PC-3 (cell line): ENCODE measurements around the gene TC2N. TPM values are rescaled to one million over a fixed set of nuclear protein-coding genes. Genes with fewer than 3 reads are reported as not detected.

Source experiments
- ATAC-seq: fragments of 200-7000 bp; cut with Tn5 transposase; 2 replicates; pipeline ENCODE4 v1.9.1; 2020; ENCODE audit warnings: mild to moderate bottlenecking, moderate library complexity
- BruUV-seq: library from RNA; stranded (reverse); fragments of 400-500 nt; replicated peaks from 2 replicates; lab custom pipeline; 2021; lab: Mats Ljungman, UMichigan
- CTCF ChIA-PET: fragments of 300-600 bp; sonication (Branson Sonifier 250); formaldehyde crosslinking; loops from one replicate; lab custom pipeline; 2022; ENCODE audit warnings: antibody characterized with exemption; lab: Charles Lee
- POLR2A ChIA-PET: fragments of 300-600 bp; sonication (Branson Sonifier 250); formaldehyde crosslinking; loops from one replicate; lab custom pipeline; 2022; ENCODE audit warnings: antibody characterized with exemption; ENCODE audit not compliant: unreplicated experiment; lab: Charles Lee
- DNase-seq: peaks from one replicate; pipeline ENCODE4 v3.0.0-alpha.2; 2015
- H2AFZ ChIP-seq: fragments of 300-600 bp; sonication (generic); 2 replicates; pipeline ENCODE4 v1.6.0; 2016; ENCODE audit warnings: antibody characterized with exemption, low read length
- H3F3A ChIP-seq: fragments of 300-600 bp; sonication (generic); one replicate; pipeline ENCODE4 v1.6.0; 2017; ENCODE audit warnings: antibody characterized with exemption, low read length, control low read depth, mild to moderate bottlenecking; ENCODE audit not compliant: unreplicated experiment
- H3K27ac ChIP-seq: fragments of 300-600 bp; sonication (generic); 2 replicates; pipeline ENCODE4 v1.5.1; 2016; ENCODE audit warnings: mild to moderate bottlenecking, low read length
- H3K27me3 ChIP-seq: fragments of 300-600 bp; sonication (generic); 2 replicates; pipeline ENCODE4 v1.6.1; 2016; ENCODE audit warnings: low read length, mixed read lengths
- H3K36me3 ChIP-seq: fragments of 300-600 bp; sonication (generic); 2 replicates; pipeline ENCODE4 v1.6.1; 2016; ENCODE audit warnings: low read depth, mixed run types, low read length, mixed read lengths
- H3K4me1 ChIP-seq: fragments of 300-600 bp; sonication (generic); 2 replicates; pipeline ENCODE4 v1.5.1; 2016; ENCODE audit warnings: low read length; ENCODE audit not compliant: insufficient read depth
- H3K4me2 ChIP-seq: fragments of 300-600 bp; sonication (generic); 2 replicates; pipeline ENCODE4 v1.6.0; 2016; ENCODE audit warnings: low read length
- H3K4me3 ChIP-seq: fragments of 300-600 bp; sonication (generic); 2 replicates; pipeline ENCODE4 v1.5.1; 2016; ENCODE audit warnings: mild to moderate bottlenecking, low read length, mixed read lengths
- H3K79me2 ChIP-seq: fragments of 300-600 bp; sonication (generic); 2 replicates; pipeline ENCODE4 v1.6.1; 2017; ENCODE audit warnings: low read length, mixed read lengths
- H3K9ac ChIP-seq: fragments of 300-600 bp; sonication (generic); 2 replicates; pipeline ENCODE4 v1.6.0; 2016; ENCODE audit warnings: mild to moderate bottlenecking, low read length
- H3K9me2 ChIP-seq: fragments of 300-600 bp; sonication (generic); replicated peaks from 2 replicates; pipeline ENCODE4 v1.6.1; 2016; ENCODE audit warnings: mixed run types, low read length, mixed read lengths
- H3K9me3 ChIP-seq: fragments of 300-600 bp; sonication (generic); 2 replicates; pipeline ENCODE4 v1.6.1; 2016; ENCODE audit warnings: low read length, mixed read lengths
- H4K20me1 ChIP-seq: fragments of 300-600 bp; sonication (generic); 2 replicates; pipeline ENCODE4 v1.6.1; 2016; ENCODE audit warnings: low read length, mixed read lengths
- EZH2 ChIP-seq: fragments of 300-600 bp; sonication (generic); IDR thresholded peaks from one replicate; pipeline ENCODE4 v1.6.1; 2017; ENCODE audit warnings: antibody characterized with exemption, mild to moderate bottlenecking, low read length; ENCODE audit not compliant: unreplicated experiment
- EZH2phosphoT487 ChIP-seq: fragments of 300-600 bp; sonication (generic); IDR thresholded peaks from 2 replicates; pipeline ENCODE4 v1.6.1; 2018; ENCODE audit warnings: mild to moderate bottlenecking, antibody characterized with exemption, low read length, borderline replicate concordance
- intact Hi-C: fragments of 100-400 bp; cut with micrococcal nuclease; formaldehyde crosslinking; loops from 2 replicates; pipeline ENCODE4 v1.9.0; 2023
- total RNA-seq: library from RNA; depleted of rRNA; stranded (reverse); fragments of >200 nt; gene quantifications from 2 replicates; pipeline ENCODE4 v1.2.3, GENCODE V29; 2014
- TF ChIP-seq, protein P1 (sequence below): fragments of 300-600 bp; sonication (generic); conservative IDR thresholded peaks from 2 replicates; pipeline ENCODE4 v1.5.1; 2017; ENCODE audit warnings: antibody characterized with exemption, low read depth, mild to moderate bottlenecking, low read length

Gene TC2N
- total RNA-seq, 1 experiment from 2014 or later = 6.2 TPM

DNA sequence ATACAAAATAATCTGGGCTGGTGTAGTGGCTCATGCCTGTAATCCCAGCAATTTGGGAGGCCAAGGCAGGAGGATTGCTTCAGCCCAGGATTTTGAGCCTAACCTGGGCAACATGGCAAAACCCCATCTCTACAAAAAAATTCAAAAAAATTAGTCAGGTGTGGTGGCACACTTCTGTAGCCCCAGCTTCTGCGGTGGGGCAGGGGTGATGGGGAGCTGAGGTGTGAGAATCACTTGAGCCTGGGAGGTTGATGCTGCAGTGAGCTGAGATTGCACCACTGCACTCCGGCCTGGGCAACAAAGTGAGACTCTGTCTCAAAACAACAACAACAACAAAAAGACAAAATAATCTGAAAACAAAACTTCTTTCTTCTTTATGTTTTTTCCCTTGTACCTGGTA, 66.0 kb downstream of the TC2N start:
- ATAC-seq = no peak
- BruUV-seq = no TSS peak
- Histone ChIP-seq H3F3A (no peaks in the 10 kb centered on the region), H3K27me3 (peaks cover 4% of the 10 kb centered on the region; the same call in 1 of the 2 replicates), H3K9me3 (no peaks in the 10 kb centered on the region), H3K9ac (no peak overlapping the region), H3K4me2 (no peak overlapping the region), H3K4me1 (no peaks in the 10 kb centered on the region), H3K4me3 (no peak overlapping the region), H4K20me1 (no peaks in the 10 kb centered on the region), H3K9me2 (no peaks in the 10 kb centered on the region), H3K36me3 (no peaks in the 10 kb centered on the region), H2AFZ (no peak overlapping the region), H3K27ac (no peak overlapping the region), H3K79me2 (no peaks in the 10 kb centered on the region)
- intact Hi-C loops = no loop called here
- POLR2A ChIA-PET = no interaction called here
- CTCF ChIA-PET = no interaction called here
- no peak for TF ChIP-seq EZH2phosphoT487
- TF ChIP-seq, protein P1, sequence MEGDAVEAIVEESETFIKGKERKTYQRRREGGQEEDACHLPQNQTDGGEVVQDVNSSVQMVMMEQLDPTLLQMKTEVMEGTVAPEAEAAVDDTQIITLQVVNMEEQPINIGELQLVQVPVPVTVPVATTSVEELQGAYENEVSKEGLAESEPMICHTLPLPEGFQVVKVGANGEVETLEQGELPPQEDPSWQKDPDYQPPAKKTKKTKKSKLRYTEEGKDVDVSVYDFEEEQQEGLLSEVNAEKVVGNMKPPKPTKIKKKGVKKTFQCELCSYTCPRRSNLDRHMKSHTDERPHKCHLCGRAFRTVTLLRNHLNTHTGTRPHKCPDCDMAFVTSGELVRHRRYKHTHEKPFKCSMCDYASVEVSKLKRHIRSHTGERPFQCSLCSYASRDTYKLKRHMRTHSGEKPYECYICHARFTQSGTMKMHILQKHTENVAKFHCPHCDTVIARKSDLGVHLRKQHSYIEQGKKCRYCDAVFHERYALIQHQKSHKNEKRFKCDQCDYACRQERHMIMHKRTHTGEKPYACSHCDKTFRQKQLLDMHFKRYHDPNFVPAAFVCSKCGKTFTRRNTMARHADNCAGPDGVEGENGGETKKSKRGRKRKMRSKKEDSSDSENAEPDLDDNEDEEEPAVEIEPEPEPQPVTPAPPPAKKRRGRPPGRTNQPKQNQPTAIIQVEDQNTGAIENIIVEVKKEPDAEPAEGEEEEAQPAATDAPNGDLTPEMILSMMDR = no peak
- no peak for TF ChIP-seq EZH2
- no peak for DNase-seq

DNA sequence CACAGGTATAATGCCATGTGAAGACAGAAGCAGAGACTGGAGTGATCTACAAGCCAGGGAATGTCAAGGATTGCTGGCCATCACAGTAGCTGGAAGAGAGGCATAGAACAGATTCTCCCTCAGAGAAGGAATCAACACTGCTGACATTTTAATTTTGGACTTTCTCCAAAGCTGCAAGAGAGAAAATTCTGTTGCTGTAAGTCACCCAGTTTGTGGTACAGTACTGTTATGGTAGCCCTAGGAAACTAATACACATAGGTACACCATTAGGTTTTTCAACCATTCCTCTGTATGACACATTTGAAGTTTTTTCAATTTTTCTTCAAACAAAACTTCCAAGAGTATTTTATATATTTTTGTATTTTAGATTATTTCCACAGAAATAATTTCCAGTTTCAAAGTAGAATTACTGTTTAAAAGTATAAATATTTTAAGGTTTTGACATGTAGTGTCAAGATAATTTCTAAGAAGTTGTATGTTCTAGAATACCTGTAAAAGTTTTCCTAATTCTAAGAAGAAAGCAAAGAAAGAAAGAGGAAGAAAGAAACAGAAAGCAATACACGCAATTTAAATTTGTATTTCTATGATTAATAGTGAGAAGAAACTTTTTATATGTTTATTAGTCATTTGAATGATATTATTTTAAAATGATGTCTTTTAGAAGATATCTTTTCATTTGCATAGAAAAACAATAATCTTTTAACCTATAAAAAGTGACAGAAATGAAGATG, 70.6 kb downstream of the TC2N start:
- Histone ChIP-seq H3K4me2 (no peak overlapping the region), H3K27me3 (peaks cover 33% of the 10 kb centered on the region), H3K9ac (no peak overlapping the region), H3K79me2 (no peaks in the 10 kb centered on the region), H4K20me1 (no peaks in the 10 kb centered on the region), H3K9me3 (no peaks in the 10 kb centered on the region), H2AFZ (no peak overlapping the region), H3K27ac (no peak overlapping the region), H3K36me3 (no peaks in the 10 kb centered on the region), H3K4me3 (no peak overlapping the region), H3K4me1 (no peaks in the 10 kb centered on the region), H3F3A (no peaks in the 10 kb centered on the region), H3K9me2 (no peaks in the 10 kb centered on the region)
- BruUV-seq = no TSS peak
- TF ChIP-seq, protein P1 = no peak
- TF ChIP-seq EZH2phosphoT487 = no peak
- no peak for TF ChIP-seq EZH2
- POLR2A ChIA-PET = no interaction called here
- intact Hi-C loops = no loop called here
- DNase-seq (no peak), ATAC-seq (no peak)
- CTCF ChIA-PET = no interaction called here

DNA sequence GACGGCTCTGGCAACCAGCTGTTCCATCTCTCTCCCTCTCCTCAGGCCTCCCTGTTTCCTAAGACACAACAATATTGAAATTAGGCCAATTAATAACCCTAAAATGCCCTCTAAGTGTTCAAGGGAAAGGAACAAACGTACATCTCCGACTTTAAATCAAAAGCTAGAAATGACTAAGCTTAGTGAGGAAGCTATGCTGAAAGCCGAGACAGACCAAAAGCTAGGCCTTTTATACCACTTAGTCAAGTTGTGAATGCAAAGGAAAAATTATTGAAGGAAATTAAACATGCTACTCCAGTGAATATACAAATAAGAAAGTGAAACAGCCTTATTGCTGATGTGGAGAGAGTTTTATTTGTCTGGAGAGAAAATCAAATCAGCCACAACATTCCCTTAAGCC, 73.6 kb downstream of the TC2N start:
- Histone ChIP-seq H3K4me1 (no peaks in the 10 kb centered on the region), H4K20me1 (no peaks in the 10 kb centered on the region), H3F3A (no peaks in the 10 kb centered on the region), H3K27ac (no peak overlapping the region), H3K36me3 (no peaks in the 10 kb centered on the region), H3K9me3 (no peaks in the 10 kb centered on the region), H3K4me2 (no peak overlapping the region), H3K79me2 (no peaks in the 10 kb centered on the region), H3K27me3 (peaks cover 50% of the 10 kb centered on the region), H3K4me3 (no peak overlapping the region), H3K9me2 (no peaks in the 10 kb centered on the region), H2AFZ (no peak overlapping the region), H3K9ac (no peak overlapping the region)
- ChIA-PET CTCF (no interaction called here), POLR2A (no interaction called here)
- BruUV-seq = no TSS peak
- intact Hi-C loops = no loop called here
- TF ChIP-seq, protein P1 = no peak
- no peak for TF ChIP-seq EZH2
- no peak for TF ChIP-seq EZH2phosphoT487
- ATAC-seq (no peak), DNase-seq (no peak)
